HepG2 (cell line): Measurements from ENCODE around the gene TEX14. TPM values are rescaled to one million over a fixed set of nuclear protein-coding genes. Genes with fewer than 3 reads are reported as not detected.

Source experiments
- ATAC-seq: fragments of 200-7000 bp; cut with Tn5 transposase; 3 replicates; pipeline ENCODE4 v1.9.1; 2020; ENCODE audit warnings: mild to moderate bottlenecking, moderate library complexity
- BruUV-seq: library from RNA; stranded (reverse); fragments of 400-500 nt; replicated peaks from 2 replicates; lab custom pipeline; 2021; lab: Mats Ljungman, UMichigan
- CTCF ChIA-PET: fragments of 300-600 bp; formaldehyde crosslinking; extraction: SDS; loops from one replicate; lab custom pipeline; 2021; ENCODE audit warnings: low total read pairs, inconsistent platforms, low intra/inter-chr PET ratio; lab: Yijun Ruan, JAX
- POLR2A ChIA-PET: fragments of 350-600 bp; sonication (Branson Sonifier 250); formaldehyde crosslinking; loops from one replicate; lab custom pipeline; 2020; ENCODE audit warnings: antibody characterized with exemption, inconsistent platforms; lab: Yijun Ruan, JAX
- DNase-seq: peaks from one replicate; pipeline ENCODE4 v3.0.0-alpha.2; 2015; ENCODE audit warnings: low spot score
- FAIRE-seq: peaks from 3 replicates; lab custom pipeline; 2011; peaks lifted over from hg19 to GRCh38; lab: Jason Lieb, UNC
- H2AFZ ChIP-seq: one replicate; pipeline ENCODE4 v1.6.1; 2011; ENCODE audit warnings: low read length, inconsistent platforms
- H3K27ac ChIP-seq: fragments of 300-600 bp; 3 replicates; pipeline ENCODE4 v1.8.0; 2011; ENCODE audit warnings: mixed run types, mild to moderate bottlenecking, mixed read lengths, low read length, inconsistent platforms; ENCODE audit not compliant: insufficient read depth; ENCODE audit errors: extremely low read length
- H3K27me3 ChIP-seq, 2 experiments: fragments of 200-600 bp in 1 of 2; 2 replicates in 1 of 2; 3 replicates in 1 of 2; pipeline versions ENCODE4 v1.6.0 to v1.8.0; 2011; ENCODE audit warnings: low read length in 2 of 2, mild to moderate bottlenecking in 2 of 2, moderate library complexity in 2 of 2, inconsistent platforms in 1 of 2; ENCODE audit not compliant: insufficient read depth in 2 of 2, control insufficient read depth in 1 of 2
- H3K36me3 ChIP-seq, 2 experiments: fragments of 200-600 bp in 1 of 2; replicated peaks in 1 of 2; 2 replicates in 1 of 2; 3 replicates in 1 of 2; pipeline versions ENCODE4 v1.5.1 to v1.8.0; 2011; ENCODE audit warnings: low read length in 2 of 2, inconsistent platforms in 1 of 2; ENCODE audit not compliant: insufficient read depth in 2 of 2, control insufficient read depth in 1 of 2
- H3K4me1 ChIP-seq: 2 replicates; pipeline ENCODE4 v1.5.1; 2012; ENCODE audit warnings: low read length, inconsistent platforms; ENCODE audit not compliant: insufficient read depth
- H3K4me2 ChIP-seq: 2 replicates; pipeline ENCODE4 v1.6.0; 2011; ENCODE audit warnings: low read depth, low read length, inconsistent platforms
- H3K4me3 ChIP-seq, 3 experiments: fragments of 200-600 bp in 1 of 3; sonication (generic), shearing (Covaris generic) in 1 of 3; replicated peaks in 1 of 3; 2 replicates each; pipeline ENCODE4 v1.5.1; 2011 to 2016; ENCODE audit warnings: low read length in 3 of 3, inconsistent platforms in 2 of 3, low read depth in 2 of 3, mild to moderate bottlenecking in 2 of 3, control low read depth in 1 of 3, mixed read lengths in 1 of 3; ENCODE audit not compliant: insufficient read depth in 1 of 3
- H3K79me2 ChIP-seq: one replicate; pipeline ENCODE4 v1.6.1; 2011; ENCODE audit warnings: low read length, inconsistent platforms; ENCODE audit not compliant: insufficient read depth
- H3K9ac ChIP-seq: 2 replicates; pipeline ENCODE4 v1.6.0; 2011; ENCODE audit warnings: mild to moderate bottlenecking, low read depth, low read length, inconsistent platforms; ENCODE audit not compliant: insufficient read depth
- H3K9me3 ChIP-seq: 2 replicates; pipeline ENCODE4 v1.5.1; 2012; ENCODE audit warnings: mild to moderate bottlenecking, low read length
- H4K20me1 ChIP-seq: 2 replicates; pipeline ENCODE4 v1.6.0; 2011; ENCODE audit warnings: inconsistent platforms, mild to moderate bottlenecking, low read length, moderate library complexity; ENCODE audit not compliant: insufficient read depth
- AGO1 ChIP-seq: fragments of 200-400 bp; formaldehyde crosslinking; IDR thresholded peaks from 2 replicates; pipeline ENCODE4 v1.6.1; 2017; ENCODE audit warnings: mild to moderate bottlenecking, low read depth, low read length, moderate library complexity; ENCODE audit not compliant: poor library complexity, severe bottlenecking
- ARHGAP35 ChIP-seq: sonication (generic); formaldehyde crosslinking; IDR thresholded peaks from 2 replicates; pipeline ENCODE4 v1.9.0; 2022; ENCODE audit warnings: mild to moderate bottlenecking, inconsistent platforms, moderate library complexity, missing genetic modification reagents, borderline replicate concordance
- ATF2 ChIP-seq: sonication (generic); formaldehyde crosslinking; IDR thresholded peaks from 2 replicates; pipeline ENCODE4 v1.4.0; 2020; ENCODE audit warnings: missing genetic modification reagents
- BHLHE40 ChIP-seq: IDR thresholded peaks from 2 replicates; pipeline ENCODE4 v1.6.1; 2011; ENCODE audit warnings: low read length, improper control_type of control experiment
- BRF2 ChIP-seq: sonication (generic); formaldehyde crosslinking; IDR thresholded peaks from 2 replicates; pipeline ENCODE4 v1.8.1; 2022; ENCODE audit warnings: mild to moderate bottlenecking, missing genetic modification reagents
- KLF13 ChIP-seq: sonication (generic); formaldehyde crosslinking; IDR thresholded peaks from 2 replicates; pipeline ENCODE4 v1.4.0; 2020; ENCODE audit warnings: mild to moderate bottlenecking, missing genetic modification reagents
- MBD4 ChIP-seq: IDR thresholded peaks from 2 replicates; pipeline ENCODE4 v1.6.1; 2012; ENCODE audit warnings: low read length, inconsistent platforms, borderline replicate concordance
- RBAK ChIP-seq: sonication (generic); formaldehyde crosslinking; IDR thresholded peaks from 2 replicates; pipeline ENCODE4 v1.5.1; 2020; ENCODE audit warnings: mild to moderate bottlenecking, missing genetic modification reagents
- RBFOX2 ChIP-seq: fragments of 200-400 bp; formaldehyde crosslinking; IDR thresholded peaks from 2 replicates; pipeline ENCODE4 v1.6.1; 2017; ENCODE audit warnings: low read depth, mild to moderate bottlenecking, low read length
- STAT6 ChIP-seq: sonication (generic); formaldehyde crosslinking; IDR thresholded peaks from 2 replicates; pipeline ENCODE4 v1.4.0; 2020; ENCODE audit warnings: missing genetic modification reagents, mild to moderate bottlenecking, borderline replicate concordance
- ZFP36L2 ChIP-seq: sonication (generic); formaldehyde crosslinking; IDR thresholded peaks from 2 replicates; pipeline ENCODE4 v1.4.0; 2020; ENCODE audit warnings: missing genetic modification reagents
- ZNF124 ChIP-seq: sonication (generic); formaldehyde crosslinking; IDR thresholded peaks from 2 replicates; pipeline ENCODE4 v1.4.0; 2020; ENCODE audit warnings: missing genetic modification reagents
- ZNF143 ChIP-seq: sonication (generic); formaldehyde crosslinking; IDR thresholded peaks from 2 replicates; pipeline ENCODE4 v1.4.0; 2020; ENCODE audit warnings: missing genetic modification reagents
- ZNF20 ChIP-seq: sonication (generic); formaldehyde crosslinking; IDR thresholded peaks from 2 replicates; pipeline ENCODE4 v1.4.0; 2020; ENCODE audit warnings: mild to moderate bottlenecking, moderate library complexity, missing genetic modification reagents
- ZNF331 ChIP-seq: sonication (generic); formaldehyde crosslinking; IDR thresholded peaks from 2 replicates; pipeline ENCODE4 v1.4.0; 2020; ENCODE audit warnings: missing genetic modification reagents
- ZNF430 ChIP-seq: sonication (generic); formaldehyde crosslinking; IDR thresholded peaks from 2 replicates; pipeline ENCODE4 v1.9.0; 2021; ENCODE audit warnings: mild to moderate bottlenecking, missing genetic modification reagents
- ZNF556 ChIP-seq: sonication (generic); formaldehyde crosslinking; IDR thresholded peaks from 2 replicates; pipeline ENCODE4 v1.4.0; 2020; ENCODE audit warnings: mild to moderate bottlenecking, missing genetic modification reagents, borderline replicate concordance
- WGBS: methylation state at CpG from one replicate; pipeline ENCODE4 v1.1.6; 2017; ENCODE audit warnings: low lambda C conversion rate; 5-methylcytosine and 5-hydroxymethylcytosine counted together
- in situ Hi-C: cut with HindIII; loops from 2 replicates; pipeline ENCODE4 v1.10.0; 2017; ENCODE audit warnings: low pct_unique_long_range_greater_than_20kb; ENCODE audit not compliant: extremely low pct_ligation_motif_present
- intact Hi-C: fragments of 100-400 bp; cut with micrococcal nuclease; formaldehyde crosslinking; loops from one replicate; pipeline ENCODE4 v1.10.0; 2022; ENCODE audit not compliant: unreplicated experiment
- polyA plus RNA-seq, 8 experiments: library from polyadenylated mRNA; depleted of rRNA in 3 of 8; stranded (reverse) in 7 of 8; unstranded in 1 of 8; fragments of >200 nt; fragmentation: Illumina TruSeq in 4 of 8; extraction: Trizol in 4 of 8; gene quantifications; 2 replicates each; pipeline versions ENCODE4 v1.2.1 to v1.2.3, GENCODE V29; 2011 to 2016; ENCODE audit warnings: low read depth in 4 of 8, missing spikeins in 1 of 8, mixed read lengths in 1 of 8; ENCODE audit not compliant: insufficient read depth in 1 of 8
- total RNA-seq, 5 experiments: library from RNA; depleted of rRNA; stranded (reverse); fragments of >200 nt; fragmentation: Illumina TruSeq; extraction: Trizol; gene quantifications; 2 replicates each; pipeline ENCODE4 v1.2.3, GENCODE V29; 2016; ENCODE audit warnings: low read depth in 1 of 5

TEX14 gene
- total and polyA plus RNA-seq, 2 of the 13 experiments (the other 11 are each of a cell fraction or from before 2014, with no cell fraction given) = 0.04 to 0.07 TPM

GRCh38 chr17:58614859-58615459, 76.9 kb downstream of the TEX14 start:
- no peak overlapping the region for H3K4me2 ChIP-seq
- no peaks in the 10 kb centered on the region for H3K9me3 ChIP-seq
- H3K36me3 ChIP-seq = no peaks in the 10 kb centered on the region
- DNase-seq (no peak), FAIRE-seq (no peak), ATAC-seq (no peak)
- in situ Hi-C loops = no loop called here
- no peak overlapping the region for H3K9ac ChIP-seq
- TF ChIP-seq BHLHE40 = no peak
- TF ChIP-seq RBFOX2 = no peak
- TF ChIP-seq ATF2 (CRISPR knock-in tag) = no peak
- TF ChIP-seq STAT6 (CRISPR knock-in tag) = no peak
- TF ChIP-seq MBD4 = no peak
- no peak for TF ChIP-seq ZNF331
- no peak for TF ChIP-seq ZNF143 (CRISPR knock-in tag)
- no peak for TF ChIP-seq AGO1
- no peak for TF ChIP-seq ZNF556 (CRISPR knock-in tag)
- TF ChIP-seq ZNF124 (CRISPR knock-in tag) = no peak
- TF ChIP-seq ZFP36L2 (CRISPR knock-in tag) = no peak
- no peak for TF ChIP-seq ZNF430 (CRISPR knock-in tag)
- no peak for TF ChIP-seq ARHGAP35 (CRISPR knock-in tag)
- TF ChIP-seq ZNF20 (CRISPR knock-in tag) = no peak
- TF ChIP-seq BRF2 (CRISPR knock-in tag) = no peak
- no peak for TF ChIP-seq KLF13
- TF ChIP-seq RBAK (CRISPR knock-in tag) = no peak
- H2AFZ ChIP-seq = no peak overlapping the region
- peaks cover 8% of the 10 kb centered on the region for H3K4me1 ChIP-seq
- BruUV-seq = no TSS peak
- no peaks in the 10 kb centered on the region for H3K79me2 ChIP-seq
- H3K27ac ChIP-seq = no peak overlapping the region
- POLR2A ChIA-PET = interaction anchor here (2.1 kb wide), 1 partner anchor 16 kb away, joined by 11 read pairs; no protein-coding TSS in a partner anchor
- CTCF ChIA-PET = no interaction called here
- peaks cover 3 to 37% of the 10 kb centered on the region in 2 experiments; a peak in 3 of 5 replicates for H3K27me3 ChIP-seq
- H3K4me3 ChIP-seq = no peak overlapping the region
- no peaks in the 10 kb centered on the region for H4K20me1 ChIP-seq
- WGBS = 14% methylated on average over 4 of the region's 7 CpGs
- intact Hi-C loops = no loop called here
